22Rv1 (cell line): ENCODE results near the gene BNC2.

ENCODE experiments used
- ZFX ChIP-seq: fragments of 450-650 bp; IDR thresholded peaks from 2 replicates; pipeline ENCODE4 v1.6.1; 2017; ENCODE audit warnings: antibody characterized with exemption, borderline replicate concordance
- TF ChIP-seq, protein P1 (sequence below): fragments of 450-650 bp; IDR thresholded peaks from 2 replicates; pipeline ENCODE4 v1.5.1; 2017; ENCODE audit warnings: mild to moderate bottlenecking

DNA sequence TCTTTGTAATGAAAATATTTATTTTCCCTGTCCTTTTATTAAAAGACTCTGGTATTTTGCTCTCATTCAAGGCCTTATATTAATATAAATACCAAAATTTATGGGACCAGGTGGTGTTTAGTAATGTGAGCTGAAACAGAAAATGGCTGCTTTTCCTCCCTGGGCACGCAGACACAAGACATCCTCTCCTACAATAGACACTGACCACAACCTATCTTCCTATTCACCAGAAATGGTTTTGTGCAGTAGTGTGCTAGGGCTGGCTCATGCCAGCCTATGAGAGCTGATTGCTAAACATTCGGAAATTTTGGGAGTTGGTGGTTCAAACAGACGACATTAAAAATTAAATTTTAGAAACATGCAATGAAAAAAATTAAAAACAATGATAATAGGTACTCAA, 338.2 kb downstream of the BNC2 start:
- TF ChIP-seq, protein P1, sequence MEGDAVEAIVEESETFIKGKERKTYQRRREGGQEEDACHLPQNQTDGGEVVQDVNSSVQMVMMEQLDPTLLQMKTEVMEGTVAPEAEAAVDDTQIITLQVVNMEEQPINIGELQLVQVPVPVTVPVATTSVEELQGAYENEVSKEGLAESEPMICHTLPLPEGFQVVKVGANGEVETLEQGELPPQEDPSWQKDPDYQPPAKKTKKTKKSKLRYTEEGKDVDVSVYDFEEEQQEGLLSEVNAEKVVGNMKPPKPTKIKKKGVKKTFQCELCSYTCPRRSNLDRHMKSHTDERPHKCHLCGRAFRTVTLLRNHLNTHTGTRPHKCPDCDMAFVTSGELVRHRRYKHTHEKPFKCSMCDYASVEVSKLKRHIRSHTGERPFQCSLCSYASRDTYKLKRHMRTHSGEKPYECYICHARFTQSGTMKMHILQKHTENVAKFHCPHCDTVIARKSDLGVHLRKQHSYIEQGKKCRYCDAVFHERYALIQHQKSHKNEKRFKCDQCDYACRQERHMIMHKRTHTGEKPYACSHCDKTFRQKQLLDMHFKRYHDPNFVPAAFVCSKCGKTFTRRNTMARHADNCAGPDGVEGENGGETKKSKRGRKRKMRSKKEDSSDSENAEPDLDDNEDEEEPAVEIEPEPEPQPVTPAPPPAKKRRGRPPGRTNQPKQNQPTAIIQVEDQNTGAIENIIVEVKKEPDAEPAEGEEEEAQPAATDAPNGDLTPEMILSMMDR, result no peak
- TF ChIP-seq ZFX, result no peak
